ENCODE data around the gene NRP1.

GRCh38 chr10:33239257-33239656 lies 95.2 kb downstream of the NRP1 start:
- TF ChIP-seq CTCF (IDR thresholded peaks at IDR 0.05; ENCODE audit: low read depth, low read length, poor library complexity, severe bottlenecking) = no peak
- TF ChIP-seq EZH2phosphoT487 (IDR thresholded peaks at IDR 0.05; ENCODE audit: borderline replicate concordance, low read length) = no peak
